DND-41 (cell line): ENCODE measurements around the gene BNC2.

Experiments
- ATAC-seq: fragments of 200-7000 bp; cut with Tn5 transposase; 3 replicates; pipeline ENCODE4 v1.9.1; 2021; ENCODE audit warnings: low read depth; ENCODE audit not compliant: insufficient read depth
- DNase-seq: peaks from one replicate; pipeline ENCODE4 v3.0.0-alpha.2; 2020
- H2AFZ ChIP-seq: 2 replicates; pipeline ENCODE4 v1.6.0; 2012; ENCODE audit warnings: low read depth, low read length
- H3K27ac ChIP-seq: 2 replicates; pipeline ENCODE4 v1.5.1; 2012; ENCODE audit warnings: low read length, inconsistent platforms
- H3K27me3 ChIP-seq: fragments of 200-600 bp; sonication (generic); 2 replicates; pipeline ENCODE4 v1.6.0; 2012; ENCODE audit warnings: low read length, mild to moderate bottlenecking, inconsistent platforms; ENCODE audit not compliant: insufficient read depth, poor library complexity
- H3K36me3 ChIP-seq: 2 replicates; pipeline ENCODE4 v1.5.1; 2012; ENCODE audit warnings: low read length, inconsistent platforms; ENCODE audit not compliant: insufficient read depth
- H3K4me1 ChIP-seq: 2 replicates; pipeline ENCODE4 v1.5.1; 2012; ENCODE audit warnings: mild to moderate bottlenecking, low read length; ENCODE audit not compliant: insufficient read depth
- H3K4me2 ChIP-seq: 2 replicates; pipeline ENCODE4 v1.6.0; 2012; ENCODE audit warnings: mild to moderate bottlenecking, moderate library complexity, low read length, inconsistent platforms; ENCODE audit not compliant: insufficient read depth
- H3K4me3 ChIP-seq, 2 experiments: fragments of 200-600 bp in 1 of 2; shearing (Covaris generic) in 1 of 2; 2 replicates each; pipeline ENCODE4 v1.5.1; 2012 to 2016; ENCODE audit warnings: inconsistent platforms in 2 of 2, low read length in 2 of 2, mild to moderate bottlenecking in 2 of 2, low read depth in 1 of 2, moderate library complexity in 1 of 2
- H3K79me2 ChIP-seq: 2 replicates; pipeline ENCODE4 v1.6.0; 2012; ENCODE audit warnings: low read length, inconsistent platforms; ENCODE audit not compliant: insufficient read depth
- H3K9ac ChIP-seq: 2 replicates; pipeline ENCODE4 v1.6.0; 2012; ENCODE audit warnings: low read depth, mild to moderate bottlenecking, inconsistent platforms, low read length, moderate library complexity
- H3K9me3 ChIP-seq: 2 replicates; pipeline ENCODE4 v1.5.1; 2012; ENCODE audit warnings: low read length, moderate library complexity, mild to moderate bottlenecking, inconsistent platforms; ENCODE audit not compliant: insufficient read depth, severe bottlenecking
- H4K20me1 ChIP-seq: 2 replicates; pipeline ENCODE4 v1.6.0; 2012; ENCODE audit warnings: low read length; ENCODE audit not compliant: insufficient read depth
- EZH2 ChIP-seq: IDR thresholded peaks from 3 replicates; pipeline ENCODE4 v1.6.1; 2012; ENCODE audit warnings: borderline replicate concordance, low read depth, mild to moderate bottlenecking, moderate library complexity, low read length, inconsistent platforms; ENCODE audit not compliant: severe bottlenecking
- TF ChIP-seq, protein P1 (sequence below): IDR thresholded peaks from 2 replicates; pipeline ENCODE4 v1.5.1; 2012; ENCODE audit warnings: borderline replicate concordance, low read length, moderate library complexity, mild to moderate bottlenecking; ENCODE audit not compliant: poor library complexity, severe bottlenecking; ENCODE audit errors: extremely low read depth

BNC2 gene

DNA sequence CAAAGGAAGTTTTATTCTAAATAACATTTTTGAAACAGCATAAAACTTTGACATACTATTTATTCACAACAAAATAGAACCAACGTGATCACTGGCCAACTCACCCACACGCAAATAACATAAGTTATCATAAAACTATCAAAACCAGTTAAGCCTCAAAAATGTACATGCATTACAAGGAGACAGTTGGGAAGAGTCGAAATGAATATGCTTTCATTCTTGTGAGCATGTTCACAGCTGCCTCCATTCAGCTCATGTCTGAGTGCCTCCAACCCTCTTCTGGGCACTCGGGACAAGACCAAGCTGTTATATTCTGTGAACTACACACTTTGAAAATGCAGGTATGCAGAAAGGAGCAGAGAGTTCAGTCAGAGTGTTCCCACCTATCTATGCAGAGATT lies 284.9 kb downstream of the BNC2 start:
- no peaks in the 10 kb centered on the region for H3K79me2 ChIP-seq
- H2AFZ ChIP-seq, result no peak overlapping the region
- ATAC-seq, result no peak
- H3K36me3 ChIP-seq, result no peaks in the 10 kb centered on the region
- no peaks in the 10 kb centered on the region for H3K9me3 ChIP-seq
- H3K9ac ChIP-seq, result no peak overlapping the region
- no peaks in the 10 kb centered on the region for H3K4me1 ChIP-seq
- DNase-seq, result no peak
- no peaks in the 10 kb centered on the region for H4K20me1 ChIP-seq
- H3K27ac ChIP-seq, result no peak overlapping the region
- no peak overlapping the region for H3K4me3 ChIP-seq
- H3K27me3 ChIP-seq, result no peaks in the 10 kb centered on the region
- TF ChIP-seq, protein P1, sequence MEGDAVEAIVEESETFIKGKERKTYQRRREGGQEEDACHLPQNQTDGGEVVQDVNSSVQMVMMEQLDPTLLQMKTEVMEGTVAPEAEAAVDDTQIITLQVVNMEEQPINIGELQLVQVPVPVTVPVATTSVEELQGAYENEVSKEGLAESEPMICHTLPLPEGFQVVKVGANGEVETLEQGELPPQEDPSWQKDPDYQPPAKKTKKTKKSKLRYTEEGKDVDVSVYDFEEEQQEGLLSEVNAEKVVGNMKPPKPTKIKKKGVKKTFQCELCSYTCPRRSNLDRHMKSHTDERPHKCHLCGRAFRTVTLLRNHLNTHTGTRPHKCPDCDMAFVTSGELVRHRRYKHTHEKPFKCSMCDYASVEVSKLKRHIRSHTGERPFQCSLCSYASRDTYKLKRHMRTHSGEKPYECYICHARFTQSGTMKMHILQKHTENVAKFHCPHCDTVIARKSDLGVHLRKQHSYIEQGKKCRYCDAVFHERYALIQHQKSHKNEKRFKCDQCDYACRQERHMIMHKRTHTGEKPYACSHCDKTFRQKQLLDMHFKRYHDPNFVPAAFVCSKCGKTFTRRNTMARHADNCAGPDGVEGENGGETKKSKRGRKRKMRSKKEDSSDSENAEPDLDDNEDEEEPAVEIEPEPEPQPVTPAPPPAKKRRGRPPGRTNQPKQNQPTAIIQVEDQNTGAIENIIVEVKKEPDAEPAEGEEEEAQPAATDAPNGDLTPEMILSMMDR, result no peak
- TF ChIP-seq EZH2, result no peak
- no peak overlapping the region for H3K4me2 ChIP-seq

DNA sequence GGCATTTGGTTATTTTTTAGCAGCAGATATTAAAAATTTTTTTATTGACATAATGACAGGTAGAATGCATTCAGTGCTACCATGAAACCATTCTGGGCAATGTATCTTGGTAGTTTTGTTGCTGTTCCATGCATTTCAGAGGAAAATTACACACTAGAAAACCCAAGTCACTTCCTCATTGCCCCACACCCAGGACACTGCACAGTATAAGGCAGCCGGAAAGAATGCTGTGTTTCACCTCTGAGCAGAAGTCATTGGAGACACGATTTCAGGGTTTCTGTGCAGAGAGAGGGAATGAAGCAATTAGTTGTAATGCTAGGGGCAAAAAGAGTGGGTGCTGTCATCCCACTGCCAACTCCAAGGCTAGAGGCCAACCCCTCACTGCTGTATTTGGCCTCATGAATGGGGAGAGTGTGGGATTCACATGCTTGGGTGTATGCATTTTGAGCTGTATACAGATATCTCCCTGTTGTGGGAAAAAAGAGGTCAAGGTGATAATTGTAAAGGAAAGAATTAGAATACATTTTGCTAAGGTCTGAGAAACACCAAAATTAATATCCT lies 290.5 kb downstream of the BNC2 start:
- Histone ChIP-seq H2AFZ (no peak overlapping the region), H4K20me1 (no peaks in the 10 kb centered on the region), H3K9me3 (no peaks in the 10 kb centered on the region), H3K4me2 (no peak overlapping the region), H3K4me3 (no peak overlapping the region), H3K79me2 (no peaks in the 10 kb centered on the region), H3K27ac (no peak overlapping the region), H3K36me3 (no peaks in the 10 kb centered on the region), H3K9ac (no peak overlapping the region), H3K4me1 (no peaks in the 10 kb centered on the region), H3K27me3 (no peaks in the 10 kb centered on the region)
- ATAC-seq (no peak), DNase-seq (no peak)
- TF ChIP-seq, protein P1, result no peak
- TF ChIP-seq EZH2, result no peak

DNA sequence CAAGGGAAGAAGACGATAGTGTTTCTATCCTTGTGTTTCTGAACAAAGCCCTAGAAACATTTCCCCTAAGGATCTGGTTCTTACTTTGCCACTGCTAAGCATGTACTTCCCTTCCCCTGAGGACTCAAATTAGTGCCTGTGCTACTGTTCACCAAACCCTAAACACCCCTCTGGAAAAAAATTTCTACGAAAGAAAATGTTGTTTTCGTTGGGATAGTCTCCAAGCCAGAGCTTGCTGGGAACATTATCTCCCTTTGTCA lies 294.6 kb downstream of the BNC2 start:
- H3K4me1 ChIP-seq, result no peaks in the 10 kb centered on the region
- DNase-seq, result no peak
- no peak for TF ChIP-seq EZH2
- TF ChIP-seq, protein P1, result no peak
- H2AFZ ChIP-seq, result no peak overlapping the region
- no peak overlapping the region for H3K4me2 ChIP-seq
- H3K79me2 ChIP-seq, result no peaks in the 10 kb centered on the region
- H3K4me3 ChIP-seq, result no peak overlapping the region
- ATAC-seq, result no peak
- no peaks in the 10 kb centered on the region for H3K36me3 ChIP-seq
- no peaks in the 10 kb centered on the region for H3K9me3 ChIP-seq
- H4K20me1 ChIP-seq, result no peaks in the 10 kb centered on the region
- no peak overlapping the region for H3K27ac ChIP-seq
- no peak overlapping the region for H3K9ac ChIP-seq
- H3K27me3 ChIP-seq, result no peaks in the 10 kb centered on the region

DNA sequence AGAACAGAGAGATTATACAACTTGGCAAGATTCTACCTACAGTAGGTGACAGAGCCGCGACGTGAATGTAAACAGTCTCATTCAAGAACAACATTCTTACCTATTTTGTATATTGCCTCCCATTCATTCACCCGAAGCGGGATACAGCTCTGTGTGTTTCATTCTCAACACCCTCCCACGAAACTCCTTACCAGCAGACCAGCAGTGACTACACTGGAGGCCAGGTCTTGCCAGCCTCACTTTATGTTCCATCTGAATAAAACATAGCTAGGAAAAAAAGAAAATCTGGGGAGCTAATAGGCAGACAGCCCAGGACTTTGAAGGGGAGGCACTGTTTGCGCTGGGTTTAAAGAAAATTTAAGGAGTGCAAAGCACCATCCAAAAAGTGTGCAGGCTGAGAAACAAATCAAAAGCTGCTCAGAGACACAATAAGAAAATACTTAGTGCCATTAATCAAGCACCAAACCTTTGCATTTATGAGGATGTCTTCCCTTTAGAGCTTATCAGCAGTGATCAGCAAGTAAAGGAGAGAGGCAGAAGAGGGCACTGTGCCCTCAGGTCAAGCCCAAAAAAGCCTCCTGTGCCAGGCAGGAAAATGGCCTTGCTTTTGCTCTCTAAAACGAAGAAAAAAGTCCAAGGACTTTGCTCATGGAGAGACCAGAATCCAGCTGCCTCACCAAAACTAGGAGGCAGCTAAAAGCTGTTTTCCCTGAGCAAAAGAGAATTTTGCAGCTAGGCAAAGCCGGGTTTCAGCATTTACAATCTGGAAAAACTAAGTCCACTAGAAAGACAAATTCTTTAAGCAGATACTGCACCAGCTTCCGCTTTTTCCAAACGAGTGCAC lies 295.1 kb downstream of the BNC2 start:
- ATAC-seq, result no peak
- H2AFZ ChIP-seq, result no peak overlapping the region

More for the DNA sequence above, 295.1 kb downstream of the BNC2 start:
- H3K36me3 ChIP-seq, result no peaks in the 10 kb centered on the region
- no peak overlapping the region for H3K4me3 ChIP-seq
- no peaks in the 10 kb centered on the region for H3K79me2 ChIP-seq
- no peaks in the 10 kb centered on the region for H3K27me3 ChIP-seq
- H3K9ac ChIP-seq, result no peak overlapping the region
- DNase-seq, result no peak
- H3K27ac ChIP-seq, result no peak overlapping the region
- no peaks in the 10 kb centered on the region for H4K20me1 ChIP-seq
- no peak overlapping the region for H3K4me2 ChIP-seq
- H3K9me3 ChIP-seq, result no peaks in the 10 kb centered on the region
- TF ChIP-seq, protein P1, result no peak
- no peak for TF ChIP-seq EZH2
- no peaks in the 10 kb centered on the region for H3K4me1 ChIP-seq
